Peyer's patch (tissue), 4 donors: Measurements from ENCODE around the gene SLC1A2. TPM values are rescaled to one million over a fixed set of nuclear protein-coding genes. Genes with fewer than 3 reads are reported as not detected.

Experiments used
- DNase-seq, 3 donors: peaks; one replicate each; pipeline ENCODE4 v3.0.0-alpha.2; 2017 to 2019
- H3K27ac ChIP-seq, 4 donors: fragments of 200-600 bp; sonication (generic); one replicate each; pipeline ENCODE4 v1.5.1; 2016 to 2019
- H3K27me3 ChIP-seq, 2 donors: fragments of 200-600 bp; sonication (generic); one replicate each; pipeline ENCODE4 v1.5.1; 2019
- H3K36me3 ChIP-seq, 3 donors: fragments of 200-600 bp; sonication (generic); one replicate each; pipeline ENCODE4 v1.5.1; 2016 to 2019
- H3K4me1 ChIP-seq, 4 donors: fragments of 200-600 bp; sonication (generic); one replicate each; pipeline ENCODE4 v1.5.1; 2016 to 2019
- H3K4me3 ChIP-seq, 4 donors: fragments of 200-600 bp; sonication (generic); 1 replicate in 3 of 4; 2 replicates in 1 of 4; pipeline ENCODE4 v1.5.1; 2016 to 2019; ENCODE audit warnings: mild to moderate bottlenecking in 1 of 4
- H3K9me3 ChIP-seq, 4 donors: fragments of 200-600 bp; sonication (generic); one replicate each; pipeline ENCODE4 v1.5.1; 2016 to 2019; ENCODE audit warnings: mild to moderate bottlenecking in 1 of 4
- CTCF ChIP-seq, 6 experiments: fragments of 450-650 bp in 4 of 6; fragments of 200-600 bp in 2 of 6; sonication (generic) in 1 of 6; IDR thresholded peaks; one replicate each; pipeline ENCODE4 v1.5.1; 2017 to 2019; ENCODE audit warnings: antibody characterized with exemption in 6 of 6, mild to moderate bottlenecking in 3 of 6, moderate library complexity in 1 of 6
- POLR2A ChIP-seq, 2 donors: fragments of 450-650 bp; IDR thresholded peaks; one replicate each; pipeline ENCODE4 v1.5.1; 2017; ENCODE audit warnings: antibody characterized with exemption in 2 of 2, mild to moderate bottlenecking in 2 of 2, moderate library complexity in 2 of 2
- total RNA-seq, 4 donors: library from RNA; depleted of rRNA; stranded (reverse); fragments of >200 nt; gene quantifications; one replicate each; pipeline ENCODE4 v1.1.0, GENCODE V29; 2016

The SLC1A2 gene
- total RNA-seq, 4 donors from 2014 or later = 0.38 to 1.1 TPM; not detected in 2

GRCh38 chr11:35214792-35215193 is 204.6 kb downstream of the SLC1A2 start:
- Histone ChIP-seq H3K36me3 (peaks cover 0 to 36% (median 4%) of the 10 kb centered on the region in 3 donors), H3K4me1 (peaks cover 0 to 3% (median 0%) of the 10 kb centered on the region in 4 donors)
- DNase-seq = no peak

GRCh38 chr11:35214226-35214770 is 205.1 kb downstream of the SLC1A2 start:
- no peak for DNase-seq
- TF ChIP-seq POLR2A (IDR thresholded peaks at IDR 0.05) (no peak), CTCF (IDR thresholded peaks at IDR 0.05) (no peak)
- Histone ChIP-seq H3K9me3 (no peaks in the 10 kb centered on the region), H3K4me3 (no peak overlapping the region), H3K4me1 (peaks cover 0 to 3% (median 0%) of the 10 kb centered on the region in 4 donors), H3K27me3 (no peaks in the 10 kb centered on the region), H3K36me3 (peaks cover 0 to 31% (median 0%) of the 10 kb centered on the region in 3 donors), H3K27ac (no peak overlapping the region)

More at GRCh38 chr11:35214792-35215193, 204.6 kb downstream of the SLC1A2 start:
- no peak for TF ChIP-seq POLR2A (IDR thresholded peaks at IDR 0.05)
- no peak for TF ChIP-seq CTCF (IDR thresholded peaks at IDR 0.05)
- Histone ChIP-seq H3K9me3 (no peaks in the 10 kb centered on the region), H3K27ac (no peak overlapping the region), H3K4me3 (no peak overlapping the region), H3K27me3 (no peaks in the 10 kb centered on the region)

- H3K9me3 ChIP-seq = no peaks in the 10 kb centered on the region
- peaks cover 0 to 3% (median 0%) of the 10 kb centered on the region in 4 donors for H3K4me1 ChIP-seq
- H3K36me3 ChIP-seq = peaks cover 0 to 24% (median 0%) of the 10 kb centered on the region in 3 donors
- no peak overlapping the region for H3K4me3 ChIP-seq
- no peak for TF ChIP-seq POLR2A (IDR thresholded peaks at IDR 0.05)
- TF ChIP-seq CTCF (IDR thresholded peaks at IDR 0.05) = no peak
- DNase-seq = no peak
- no peaks in the 10 kb centered on the region for H3K27me3 ChIP-seq
- H3K27ac ChIP-seq = peak overlapping the region in 1 of 4 donors; percentile 43
Measured at GRCh38 chr11:35211952-35212351, 207.4 kb downstream of the SLC1A2 start.

GRCh38 chr11:35210876-35211546 is 208.3 kb downstream of the SLC1A2 start:
- no peak overlapping the region for H3K4me3 ChIP-seq
- H3K27ac ChIP-seq = no peak overlapping the region
- H3K9me3 ChIP-seq = no peaks in the 10 kb centered on the region
- H3K4me1 ChIP-seq = peaks cover 0 to 3% (median 0%) of the 10 kb centered on the region in 4 donors
- TF ChIP-seq CTCF (IDR thresholded peaks at IDR 0.05) (no peak), POLR2A (IDR thresholded peaks at IDR 0.05) (no peak)
- H3K27me3 ChIP-seq = no peaks in the 10 kb centered on the region
- peaks cover 0 to 22% (median 0%) of the 10 kb centered on the region in 3 donors for H3K36me3 ChIP-seq
- no peak for DNase-seq

- no peak overlapping the region for H3K27ac ChIP-seq
- TF ChIP-seq CTCF (IDR thresholded peaks at IDR 0.05) (no peak), POLR2A (IDR thresholded peaks at IDR 0.05) (no peak)
- no peaks in the 10 kb centered on the region for H3K27me3 ChIP-seq
- H3K9me3 ChIP-seq = no peaks in the 10 kb centered on the region
- peaks cover 0 to 14% (median 0%) of the 10 kb centered on the region in 3 donors for H3K36me3 ChIP-seq
- H3K4me3 ChIP-seq = no peak overlapping the region
- no peaks in the 10 kb centered on the region for H3K4me1 ChIP-seq
- no peak for DNase-seq
Measured at GRCh38 chr11:35208795-35209194, 210.6 kb downstream of the SLC1A2 start.
